Immature natural killer cell (primary cell): ENCODE measurements around the gene KRTAP10-10. TPM values are rescaled to one million over a fixed set of nuclear protein-coding genes. Genes with fewer than 3 reads are reported as not detected.
"Not testable (repeated sequence)": the region's sequence is repeated elsewhere in the genome, so short reads cannot be mapped to it uniquely, and the experiment has no call there.

Source experiments
- DNase-seq, 3 donors: peaks; one replicate each; pipeline ENCODE4 v3.0.0; 2022; ENCODE audit warnings: mixed read lengths in 1 of 3
- H3K27ac Mint-ChIP-seq, 6 donors: one replicate each; pipeline ENCODE4 v1.8.0; 2020; ENCODE audit warnings: mixed read lengths in 6 of 6, mild to moderate bottlenecking in 5 of 6, inconsistent platforms in 4 of 6, moderate library complexity in 3 of 6
- H3K27me3 Mint-ChIP-seq, 3 donors: one replicate each; pipeline ENCODE4 v1.8.0; 2020 to 2021; ENCODE audit warnings: low read depth in 3 of 3, mild to moderate bottlenecking in 3 of 3, mixed read lengths in 3 of 3, moderate library complexity in 3 of 3, inconsistent platforms in 1 of 3
- H3K36me3 Mint-ChIP-seq, 3 donors: one replicate each; pipeline ENCODE4 v1.8.0; 2020; ENCODE audit warnings: mixed read lengths in 3 of 3, inconsistent platforms in 2 of 3, mild to moderate bottlenecking in 2 of 3
- H3K4me1 Mint-ChIP-seq, 2 donors: one replicate each; pipeline ENCODE4 v1.8.0; 2020; ENCODE audit warnings: inconsistent platforms in 2 of 2, mild to moderate bottlenecking in 2 of 2, mixed read lengths in 2 of 2, moderate library complexity in 1 of 2
- H3K4me3 Mint-ChIP-seq, 5 donors: one replicate each; pipeline ENCODE4 v1.8.0; 2020; ENCODE audit warnings: mild to moderate bottlenecking in 5 of 5, mixed read lengths in 5 of 5, inconsistent platforms in 3 of 5, moderate library complexity in 3 of 5
- H3K9me3 Mint-ChIP-seq, 6 donors: one replicate each; pipeline ENCODE4 v1.8.0; 2020; ENCODE audit warnings: mild to moderate bottlenecking in 6 of 6, mixed read lengths in 6 of 6, inconsistent platforms in 4 of 6, moderate library complexity in 3 of 6
- polyA plus RNA-seq, 3 donors: library from polyadenylated mRNA; unstranded; fragments of 300-500 nt; fragmentation: Illumina TruSeq; gene quantifications; one replicate each; pipeline ENCODE4 v1.2.3, GENCODE V29; 2021

KRTAP10-10 gene
- polyA plus RNA-seq, 3 donors from 2014 or later, result not detected

GRCh38 chr21:44598061-44598460 is 39.1 kb upstream of the KRTAP10-10 start:
- Mint-ChIP-seq H3K36me3 (peaks cover 0 to 6% (median 0%) of the 10 kb centered on the region in 3 donors), H3K4me1 (no peaks in the 10 kb centered on the region), H3K9me3 (peaks cover 0 to 7% (median under 1%) of the 10 kb centered on the region in 6 donors), H3K4me3 (no peak overlapping the region), H3K27ac (no peak overlapping the region), H3K27me3 (peaks cover 0 to 6% (median 3%) of the 10 kb centered on the region in 3 donors)
- no peak for DNase-seq

DNA sequence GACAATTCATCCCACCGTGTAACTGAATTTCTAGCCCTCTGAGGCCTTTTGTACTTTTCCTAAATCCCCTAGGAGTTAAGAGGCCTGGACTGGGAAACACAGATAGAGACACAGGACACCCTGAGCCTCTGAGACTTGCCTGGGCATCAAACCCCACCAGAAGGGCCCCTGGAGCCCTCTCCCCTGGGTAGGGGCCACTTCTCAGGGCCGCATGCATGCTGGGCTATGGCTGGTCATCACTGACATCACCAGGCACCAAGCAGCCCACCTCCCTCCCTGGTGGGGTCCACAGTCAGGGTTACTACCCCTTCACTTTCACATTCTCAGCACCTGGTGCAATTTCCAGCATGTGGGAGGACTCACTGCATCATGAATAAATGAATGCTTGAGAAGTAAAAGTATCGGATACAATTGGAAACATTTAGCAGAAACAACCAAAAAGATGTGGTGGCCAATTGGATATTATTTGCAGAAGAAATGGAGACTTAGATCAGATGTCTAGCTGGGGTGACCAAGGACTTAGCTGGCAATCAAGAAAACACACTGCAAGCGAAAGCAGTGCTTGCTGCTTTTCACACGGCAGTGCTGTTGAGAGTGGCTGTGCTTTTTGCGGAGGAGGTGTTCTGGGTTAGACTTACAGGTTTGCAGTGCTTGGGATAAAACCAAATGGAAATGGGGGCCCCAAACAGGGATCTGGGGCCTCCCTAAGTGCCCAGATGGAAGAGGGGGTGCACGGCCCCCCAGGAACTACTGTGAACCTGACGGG is 37.7 kb upstream of the KRTAP10-10 start:
- DNase-seq, result no peak
- Mint-ChIP-seq H3K4me1 (no peaks in the 10 kb centered on the region), H3K4me3 (no peak overlapping the region), H3K27ac (no peak overlapping the region), H3K36me3 (peaks cover 0 to 6% (median 0%) of the 10 kb centered on the region in 3 donors), H3K27me3 (peaks cover 0 to 6% (median 4%) of the 10 kb centered on the region in 3 donors), H3K9me3 (peaks cover 0 to 7% (median under 1%) of the 10 kb centered on the region in 6 donors)

DNA sequence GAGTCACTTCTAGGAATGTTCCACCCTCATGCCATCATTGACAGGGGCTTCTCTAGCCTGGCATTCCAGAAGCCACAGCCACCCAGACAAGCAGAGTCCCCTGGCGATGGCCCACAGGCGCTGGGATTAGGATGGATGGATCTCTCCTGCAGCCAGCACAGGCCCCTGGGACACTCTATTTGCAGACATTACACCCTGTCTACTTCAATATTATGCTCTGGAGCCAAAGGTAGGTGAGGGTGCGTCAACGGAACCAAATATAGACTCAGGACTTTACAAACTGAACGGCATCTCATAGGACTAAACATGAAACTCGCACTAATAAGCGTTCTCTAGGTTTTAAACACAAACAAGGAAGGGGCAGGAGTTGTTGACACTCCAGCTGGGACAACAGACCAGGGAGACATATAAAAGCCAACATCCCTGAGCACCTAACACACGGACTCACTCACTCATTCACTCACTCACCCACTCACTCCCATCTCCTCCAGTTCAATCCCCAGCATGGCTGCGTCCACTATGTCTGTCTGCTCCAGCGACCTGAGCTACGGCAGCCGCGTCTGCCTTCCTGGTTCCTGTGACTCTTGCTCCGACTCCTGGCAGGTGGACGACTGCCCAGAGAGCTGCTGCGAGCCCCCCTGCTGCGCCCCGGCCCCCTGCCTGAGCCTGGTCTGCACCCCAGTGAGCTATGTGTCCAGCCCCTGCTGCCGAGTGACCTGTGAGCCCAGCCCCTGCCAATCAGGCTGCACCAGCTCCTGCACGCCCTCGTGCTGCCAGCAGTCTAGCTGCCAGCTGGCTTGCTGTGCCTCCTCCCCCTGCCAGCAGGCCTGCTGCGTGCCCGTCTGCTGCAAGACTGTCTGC is 36.8 kb upstream of the KRTAP10-10 start, which contains the start of gene KRTAP10-7:
KRTAP10-7 (plus strand) TSS at position 480 of the 861 bp plus-strand sequence; CDS start at position 505, 25 bp downstream.
- not testable (repeated sequence) for H3K27ac Mint-ChIP-seq, DNase-seq, H3K9me3 Mint-ChIP-seq, H3K4me1 Mint-ChIP-seq, H3K36me3 Mint-ChIP-seq, H3K4me3 Mint-ChIP-seq
- peaks cover 0 to 14% (median 4%) of the 10 kb centered on the region in 3 donors for H3K27me3 Mint-ChIP-seq

DNA sequence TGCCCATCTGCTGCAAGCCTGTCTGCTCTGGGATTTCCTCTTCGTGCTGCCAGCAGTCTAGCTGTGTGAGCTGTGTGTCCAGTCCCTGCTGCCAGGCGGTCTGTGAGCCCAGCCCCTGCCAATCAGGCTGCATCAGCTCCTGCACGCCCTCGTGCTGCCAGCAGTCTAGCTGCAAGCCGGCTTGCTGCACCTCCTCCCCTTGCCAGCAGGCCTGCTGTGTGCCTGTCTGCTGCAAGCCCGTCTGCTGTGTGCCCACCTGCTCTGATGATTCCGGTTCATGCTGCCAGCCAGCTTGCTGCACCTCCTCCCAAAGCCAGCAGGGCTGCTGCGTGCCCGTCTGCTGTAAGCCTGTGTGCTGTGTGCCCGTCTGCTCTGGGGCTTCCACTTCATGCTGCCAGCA is 36.1 kb upstream of the KRTAP10-10 start:
- not testable (repeated sequence) for H3K36me3 Mint-ChIP-seq, H3K9me3 Mint-ChIP-seq, DNase-seq, H3K27ac Mint-ChIP-seq, H3K4me3 Mint-ChIP-seq, H3K4me1 Mint-ChIP-seq
- peaks cover 0 to 20% (median 4%) of the 10 kb centered on the region in 3 donors for H3K27me3 Mint-ChIP-seq

- no peaks in the 10 kb centered on the region for H3K4me1 Mint-ChIP-seq
- H3K36me3 Mint-ChIP-seq, result peaks cover 0 to 6% (median 0%) of the 10 kb centered on the region in 3 donors
- peaks cover 0 to 25% (median 4%) of the 10 kb centered on the region in 3 donors for H3K27me3 Mint-ChIP-seq
- H3K27ac Mint-ChIP-seq, result no peak overlapping the region
- H3K4me3 Mint-ChIP-seq, result no peak overlapping the region
- DNase-seq, result no peak
- peaks cover 0 to 7% (median under 1%) of the 10 kb centered on the region in 6 donors for H3K9me3 Mint-ChIP-seq
Measured at GRCh38 chr21:44601596-44602462, 35.3 kb upstream of the KRTAP10-10 start.

DNA sequence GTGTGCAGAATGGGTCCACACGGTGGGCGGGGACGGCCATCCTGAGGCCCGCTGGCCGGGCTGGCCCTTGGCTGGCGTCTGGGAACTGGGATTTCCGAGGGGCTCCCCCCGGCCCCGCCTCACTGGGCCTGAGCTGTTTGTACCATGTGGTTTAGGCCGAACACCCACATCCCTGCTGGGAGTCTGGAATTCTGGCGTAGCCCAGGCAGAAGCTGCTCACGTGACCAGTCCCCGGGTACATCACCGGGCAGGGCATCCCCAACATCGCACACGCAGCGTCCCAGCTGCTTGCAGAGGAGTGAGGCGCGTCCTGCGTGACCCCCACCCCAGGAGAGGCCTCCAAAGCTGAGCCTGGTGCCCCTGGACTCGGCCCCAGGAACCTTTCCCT is 34.7 kb upstream of the KRTAP10-10 start:
- Mint-ChIP-seq H3K27ac (no peak overlapping the region), H3K36me3 (peaks cover 0 to 6% (median 0%) of the 10 kb centered on the region in 3 donors), H3K4me3 (no peak overlapping the region), H3K4me1 (no peaks in the 10 kb centered on the region), H3K9me3 (peaks cover 0 to 7% (median under 1%) of the 10 kb centered on the region in 6 donors), H3K27me3 (peaks cover 0 to 25% (median 5%) of the 10 kb centered on the region in 3 donors)
- no peak for DNase-seq

GRCh38 chr21:44603109-44603875 is 33.9 kb upstream of the KRTAP10-10 start:
- Mint-ChIP-seq H3K9me3 (peaks cover 0 to 6% (median under 1%) of the 10 kb centered on the region in 6 donors), H3K4me1 (no peaks in the 10 kb centered on the region), H3K4me3 (no peak overlapping the region), H3K36me3 (peaks cover 0 to 6% (median 0%) of the 10 kb centered on the region in 3 donors), H3K27me3 (peaks cover 0 to 25% (median 5%) of the 10 kb centered on the region in 3 donors), H3K27ac (no peak overlapping the region)
- no peak for DNase-seq

DNA sequence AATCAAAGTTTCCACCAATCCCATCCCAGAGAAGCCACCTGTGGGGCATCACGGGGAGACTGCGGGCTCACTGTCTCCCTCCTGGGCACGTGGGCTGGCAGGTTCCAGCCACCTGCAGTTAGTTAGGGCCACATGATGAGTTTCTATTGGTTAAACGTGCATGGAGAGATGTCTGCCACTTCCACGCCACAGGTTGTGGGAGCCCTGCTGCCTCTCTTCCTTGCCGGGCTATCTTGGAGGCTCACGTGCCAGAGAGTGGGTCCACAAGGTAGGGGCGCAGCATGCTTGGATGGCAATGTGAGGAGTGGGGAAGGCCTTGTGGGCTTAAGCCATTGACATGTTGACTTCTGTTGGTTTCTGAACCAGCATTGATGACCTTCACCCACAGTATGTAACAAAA is 33.2 kb upstream of the KRTAP10-10 start:
- peaks cover under 1 to 3% (median 2%) of the 10 kb centered on the region in 6 donors for H3K9me3 Mint-ChIP-seq
- no peaks in the 10 kb centered on the region for H3K4me1 Mint-ChIP-seq
- H3K36me3 Mint-ChIP-seq, result peaks cover 0 to 2% (median 2%) of the 10 kb centered on the region in 3 donors
- no peak overlapping the region for H3K27ac Mint-ChIP-seq
- H3K4me3 Mint-ChIP-seq, result no peak overlapping the region
- H3K27me3 Mint-ChIP-seq, result peaks cover 0 to 23% (median 3%) of the 10 kb centered on the region in 3 donors
- no peak for DNase-seq

GRCh38 chr21:44606495-44606894 is 30.7 kb upstream of the KRTAP10-10 start:
- Mint-ChIP-seq H3K36me3 (peaks cover 12 to 20% (median 17%) of the 10 kb centered on the region in 3 donors), H3K4me1 (no peaks in the 10 kb centered on the region), H3K9me3 (peaks cover 1 to 28% (median 21%) of the 10 kb centered on the region in 6 donors), H3K27me3 (peaks cover 0 to 19% (median 3%) of the 10 kb centered on the region in 3 donors), H3K27ac (no peak overlapping the region), H3K4me3 (no peak overlapping the region)
- no peak for DNase-seq

- H3K27ac Mint-ChIP-seq, result peak overlapping the region in 1 of 6 donors; percentile 28
- H3K9me3 Mint-ChIP-seq, result peaks cover 6 to 28% (median 24%) of the 10 kb centered on the region in 6 donors
- H3K27me3 Mint-ChIP-seq, result peaks cover 2 to 19% (median 3%) of the 10 kb centered on the region in 3 donors
- H3K4me1 Mint-ChIP-seq, result peaks cover 0 to 5% of the 10 kb centered on the region in 2 donors
- H3K4me3 Mint-ChIP-seq, result no peak overlapping the region
- DNase-seq, result no peak
- H3K36me3 Mint-ChIP-seq, result peaks cover 15 to 21% (median 18%) of the 10 kb centered on the region in 3 donors
Measured at GRCh38 chr21:44609193-44609592, 28.0 kb upstream of the KRTAP10-10 start.

DNA sequence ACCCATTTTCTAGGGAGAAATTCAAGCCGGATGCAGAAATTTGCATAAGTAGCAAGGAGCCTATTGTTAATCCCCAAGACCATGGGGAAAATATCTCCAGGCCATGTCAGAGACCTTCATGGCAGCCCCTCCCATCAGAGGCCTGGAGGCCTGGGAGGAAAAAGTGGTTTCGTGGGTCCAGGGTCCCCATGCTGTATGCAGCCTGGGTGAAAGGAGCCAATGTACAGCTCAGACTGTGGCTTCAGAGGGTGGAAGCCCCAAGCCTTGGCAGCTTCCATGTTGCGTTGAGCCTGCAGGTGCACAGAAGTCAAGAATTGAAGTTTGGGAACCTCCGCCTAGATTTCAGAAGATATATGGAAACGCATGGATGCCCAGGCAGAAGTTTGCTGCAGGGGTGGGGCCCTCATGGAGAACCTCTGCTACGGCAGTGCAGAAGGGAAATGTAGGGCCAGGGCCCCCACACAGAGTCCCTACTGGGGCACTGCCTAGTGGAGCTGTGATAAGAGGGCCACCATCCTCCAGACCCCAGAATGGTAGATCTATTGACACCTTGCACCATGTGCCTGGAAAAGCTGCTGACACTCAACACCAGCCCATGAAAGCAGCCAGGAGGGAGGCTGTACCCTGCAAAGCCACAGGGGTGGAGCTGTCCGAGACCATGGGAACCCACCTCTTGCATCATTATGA is 26.9 kb upstream of the KRTAP10-10 start:
- H3K4me1 Mint-ChIP-seq, H3K4me3 Mint-ChIP-seq, DNase-seq, H3K27ac Mint-ChIP-seq: not testable (repeated sequence)
- Mint-ChIP-seq H3K27me3 (peaks cover 2 to 11% (median 2%) of the 10 kb centered on the region in 3 donors), H3K9me3 (peaks cover 6 to 28% (median 24%) of the 10 kb centered on the region in 6 donors), H3K36me3 (peaks cover 15 to 21% (median 18%) of the 10 kb centered on the region in 3 donors)

GRCh38 chr21:44611551-44611950 is 25.6 kb upstream of the KRTAP10-10 start:
- Mint-ChIP-seq H3K4me1 (peaks cover 0 to 5% of the 10 kb centered on the region in 2 donors), H3K27me3 (peaks cover under 1 to 2% (median 2%) of the 10 kb centered on the region in 3 donors), H3K36me3 (peaks cover 15 to 21% (median 18%) of the 10 kb centered on the region in 3 donors), H3K9me3 (peaks cover 6 to 28% (median 24%) of the 10 kb centered on the region in 6 donors), H3K27ac (no peak overlapping the region), H3K4me3 (no peak overlapping the region)
- no peak for DNase-seq
